ENCODE results near the gene C10orf53.

C10orf53 gene

GRCh38 chr10:49746626-49747302 lies 67.3 kb downstream of the C10orf53 start:
- Histone ChIP-seq H3K79me2 (ENCODE audit: control insufficient read depth, insufficient read depth, low read length, unreplicated experiment) (no peaks in the 10 kb centered on the region), H3K4me1 (ENCODE audit: control insufficient read depth, insufficient read depth, low read length, unreplicated experiment) (no peaks in the 10 kb centered on the region), H3K36me3 (ENCODE audit: insufficient read depth, low read length) (no peaks in the 10 kb centered on the region), H3K27ac (ENCODE audit: low read depth, low read length) (no peak overlapping the region), H3K27me3 (ENCODE audit: insufficient read depth, low read length) (peaks cover 12% of the 10 kb centered on the region), H2AFZ (ENCODE audit: low read length, unreplicated experiment) (no peak overlapping the region), H3K4me3 (ENCODE audit: low read depth, low read length) (no peak overlapping the region)

All from ACC112 (cell line).